ENCODE data around the gene DUS4L.
A peak's percentile ranks its signal among the peaks of the same experiment; 100 is the strongest.

The DUS4L gene

GRCh38 chr7:107580716-107581383 is 17.1 kb downstream of the DUS4L start:
- no peak for DNase-seq (ENCODE audit: low spot score)

- DNase-seq (ENCODE audit: low spot score), result no peak
Observed at GRCh38 chr7:107581387-107582013, 17.7 kb downstream of the DUS4L start.

- DNase-seq (ENCODE audit: low spot score), result no peak
Observed at GRCh38 chr7:107582875-107583274, 19.1 kb downstream of the DUS4L start.

DNA sequence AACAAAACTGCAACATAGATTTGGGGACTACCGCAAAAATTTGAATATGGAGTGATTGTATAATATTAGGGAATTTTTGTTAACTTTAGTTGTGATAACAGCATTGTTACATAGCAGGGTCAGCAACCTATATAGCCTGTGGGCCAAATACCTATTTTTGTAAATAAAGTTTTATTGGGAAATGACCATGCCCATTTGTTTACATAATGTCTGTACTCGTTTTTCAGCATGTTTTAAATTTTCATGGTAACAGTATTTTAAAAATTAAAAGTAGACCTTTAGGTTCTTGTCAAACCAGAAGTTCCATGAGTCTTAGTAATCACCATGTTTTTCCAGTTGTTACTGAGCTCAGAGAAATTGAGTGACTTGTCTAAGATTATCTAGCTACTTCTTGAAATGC is 20.9 kb downstream of the DUS4L start:
- DNase-seq (ENCODE audit: low spot score), result no peak

GRCh38 chr7:107588529-107589130 is 24.9 kb downstream of the DUS4L start:
- no peak for DNase-seq (ENCODE audit: low spot score)

- DNase-seq (ENCODE audit: low spot score), result no peak
Observed at GRCh38 chr7:107591421-107591820, 27.6 kb downstream of the DUS4L start.

- DNase-seq (ENCODE audit: low spot score), result no peak
Observed at GRCh38 chr7:107592361-107593024, 28.7 kb downstream of the DUS4L start.

- no peak for DNase-seq (ENCODE audit: low spot score)
Observed at GRCh38 chr7:107593025-107593410, 29.2 kb downstream of the DUS4L start.

- no peak for DNase-seq (ENCODE audit: low spot score)
Observed at GRCh38 chr7:107594961-107595737, 31.4 kb downstream of the DUS4L start.

GRCh38 chr7:107596881-107597581 is 33.3 kb downstream of the DUS4L start:
- no peak for DNase-seq (ENCODE audit: low spot score)

DNA sequence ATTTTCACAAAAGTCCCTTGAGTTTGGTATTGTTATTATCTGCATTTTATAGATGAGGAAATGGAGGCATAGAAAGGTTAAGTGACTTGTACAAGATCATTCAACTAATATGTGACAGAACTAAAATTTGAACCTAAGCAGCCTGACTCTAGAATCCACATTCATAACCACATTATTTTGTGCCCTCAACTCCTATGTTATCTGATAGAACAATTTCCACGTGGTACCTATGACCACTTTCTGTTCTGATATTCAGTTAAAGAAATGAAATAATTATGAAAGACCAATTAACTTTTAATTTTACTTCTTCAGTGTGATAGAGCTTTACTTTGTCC is 33.8 kb downstream of the DUS4L start:
- no peak for DNase-seq (ENCODE audit: low spot score)

DNA sequence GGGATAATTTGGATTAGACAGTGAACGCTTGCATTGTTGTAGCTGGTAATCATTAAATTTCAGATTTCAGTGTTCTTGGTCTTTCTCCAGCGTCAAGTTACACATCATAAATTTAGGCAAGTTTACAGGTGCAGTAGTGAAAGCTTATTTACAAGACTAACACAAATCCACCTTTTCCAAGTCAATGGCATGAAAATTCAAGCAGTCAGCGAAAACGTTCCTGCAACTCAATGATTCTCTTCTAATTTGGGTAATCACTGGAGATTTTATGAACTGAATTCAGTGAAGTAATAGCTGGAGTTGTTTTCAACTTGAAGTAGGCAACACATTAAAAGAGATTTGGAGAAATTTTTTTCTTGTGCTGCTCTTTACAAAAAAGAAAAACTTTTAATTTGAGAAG is 34.2 kb downstream of the DUS4L start:
- no peak for DNase-seq (ENCODE audit: low spot score)

DNA sequence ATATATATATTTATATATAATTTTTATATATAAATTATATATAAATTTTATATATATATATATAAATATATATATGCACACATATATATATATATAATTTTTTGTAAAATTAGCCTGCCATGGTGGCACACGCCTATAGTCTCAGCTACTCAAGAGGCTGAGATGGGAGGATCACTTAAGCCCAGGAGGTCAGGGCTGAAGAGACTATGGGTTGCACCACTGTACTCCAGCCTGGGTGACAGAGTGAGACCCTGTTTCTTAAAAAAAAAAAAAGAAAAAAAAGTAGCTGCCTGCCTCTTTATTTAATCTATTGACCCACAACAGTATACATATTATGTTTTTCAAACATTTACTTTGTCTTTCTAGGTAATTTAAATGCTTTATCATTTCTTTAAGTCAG is 35.5 kb downstream of the DUS4L start:
- DNase-seq (ENCODE audit: low spot score), result no peak

DNA sequence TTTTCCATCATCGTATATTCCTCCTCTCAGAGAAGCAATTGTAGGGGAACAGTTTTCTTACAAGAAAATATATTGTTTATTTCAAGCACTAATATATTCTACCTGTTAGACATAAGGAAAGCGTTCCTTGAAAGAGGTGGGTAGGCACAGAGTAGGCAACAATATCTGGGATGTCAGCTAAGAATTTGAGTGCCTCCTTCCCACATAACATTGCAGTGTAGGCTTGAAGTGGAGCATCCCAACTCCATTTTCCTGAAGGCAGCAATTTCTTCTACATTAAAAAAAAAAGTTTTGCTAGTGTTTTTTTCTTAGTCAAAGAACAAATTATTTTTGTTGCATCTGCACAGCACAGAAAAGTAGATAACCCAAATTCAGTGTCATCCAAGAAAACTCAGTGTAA is 37.0 kb downstream of the DUS4L start:
- DNase-seq (ENCODE audit: low spot score), result no peak

GRCh38 chr7:107605218-107605815 is 41.5 kb downstream of the DUS4L start:
- DNase-seq (ENCODE audit: low spot score), result peak; percentile 20

- DNase-seq (ENCODE audit: low spot score), result no peak
Observed at GRCh38 chr7:107606303-107606702, 42.5 kb downstream of the DUS4L start.

GRCh38 chr7:107609811-107610261 is 46.1 kb downstream of the DUS4L start:
- DNase-seq (ENCODE audit: low spot score), result no peak

- no peak for DNase-seq (ENCODE audit: low spot score)
Observed at GRCh38 chr7:107610323-107610722, 46.6 kb downstream of the DUS4L start.

DNA sequence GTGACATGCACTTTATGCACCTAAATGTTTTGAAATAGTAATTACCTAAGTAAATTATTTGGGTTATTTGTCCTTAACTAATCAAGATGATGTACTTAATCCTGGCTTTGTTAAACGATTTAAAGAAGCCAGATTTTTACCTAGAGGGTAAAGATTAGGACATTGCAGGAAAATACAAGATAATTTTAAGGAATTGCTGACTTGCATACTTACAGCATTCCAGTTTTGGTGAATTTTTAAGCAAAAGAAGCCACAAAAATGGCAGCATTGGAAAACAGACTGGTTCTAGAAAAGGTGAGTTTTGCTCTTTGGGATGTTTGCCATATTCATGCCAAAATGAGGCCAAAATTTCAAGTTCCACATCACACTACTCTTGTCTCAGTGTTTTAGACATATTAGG is 49.7 kb downstream of the DUS4L start:
- DNase-seq (ENCODE audit: low spot score), result no peak

- no peak for DNase-seq (ENCODE audit: low spot score)
Observed at GRCh38 chr7:107613948-107614347, 50.2 kb downstream of the DUS4L start.

DNA sequence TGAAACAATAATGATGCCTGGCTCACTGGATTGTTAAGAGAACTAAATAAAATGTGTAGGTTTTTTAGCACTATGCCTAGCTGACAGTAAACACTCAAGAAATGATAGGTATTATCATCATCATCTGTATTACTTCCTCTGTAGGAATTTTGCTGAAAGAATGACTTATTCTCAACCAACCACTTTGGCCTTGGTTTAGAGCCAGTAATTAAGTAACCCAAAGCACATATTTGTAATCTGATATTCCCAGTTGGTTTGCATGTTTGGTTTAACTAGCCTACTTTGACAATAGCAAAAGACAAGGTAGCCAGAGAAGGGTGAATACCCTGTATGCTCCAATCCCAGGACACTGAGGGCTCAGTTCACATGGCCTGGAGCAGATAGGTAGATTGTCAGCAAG is 50.7 kb downstream of the DUS4L start:
- DNase-seq (ENCODE audit: low spot score), result no peak
